Osteoblast (primary cell): ENCODE data around the gene BRIX1. TPM values are rescaled to one million over a fixed set of nuclear protein-coding genes. Genes with fewer than 3 reads are reported as not detected.
"Not testable (repeated sequence)": the region's sequence is repeated elsewhere in the genome, so short reads cannot be mapped to it uniquely, and the experiment has no call there.

ENCODE experiments used
- DNase-seq: peaks from one replicate; pipeline ENCODE4 v3.0.0; 2011; ENCODE audit warnings: low spot score, mixed read lengths; ENCODE audit not compliant: insufficient read length; ENCODE audit errors: missing footprints
- H2AFZ ChIP-seq: 2 replicates; pipeline ENCODE4 v1.6.0; 2011; ENCODE audit warnings: mild to moderate bottlenecking, low read length
- H3K27ac ChIP-seq: 2 replicates; pipeline ENCODE4 v1.5.1; 2011; ENCODE audit warnings: mild to moderate bottlenecking, low read depth, low read length, moderate library complexity
- H3K27me3 ChIP-seq: 2 replicates; pipeline ENCODE4 v1.6.0; 2012; ENCODE audit warnings: mild to moderate bottlenecking, control low read depth, inconsistent platforms, low read length, moderate library complexity; ENCODE audit not compliant: insufficient read depth
- H3K36me3 ChIP-seq: 2 replicates; pipeline ENCODE4 v1.5.1; 2011; ENCODE audit warnings: mild to moderate bottlenecking, low read length, control low read depth, moderate library complexity; ENCODE audit not compliant: insufficient read depth
- H3K4me1 ChIP-seq: 2 replicates; pipeline ENCODE4 v1.5.1; 2011; ENCODE audit warnings: mild to moderate bottlenecking, low read length, control low read depth, moderate library complexity; ENCODE audit not compliant: insufficient read depth
- H3K4me2 ChIP-seq: 2 replicates; pipeline ENCODE4 v1.6.0; 2011; ENCODE audit warnings: mild to moderate bottlenecking, low read length; ENCODE audit not compliant: insufficient read depth
- H3K4me3 ChIP-seq: fragments of 200-600 bp; sonication (generic); 3 replicates; pipeline ENCODE4 v1.5.1; 2012; ENCODE audit warnings: mild to moderate bottlenecking, low read length, inconsistent platforms; ENCODE audit not compliant: insufficient read depth
- H3K79me2 ChIP-seq: 2 replicates; pipeline ENCODE4 v1.6.0; 2012; ENCODE audit warnings: mild to moderate bottlenecking, low read length, control low read depth, inconsistent platforms; ENCODE audit not compliant: insufficient read depth
- H3K9me3 ChIP-seq: 2 replicates; pipeline ENCODE4 v1.5.1; 2011; ENCODE audit warnings: low read depth, low read length, control low read depth
- H4K20me1 ChIP-seq: 2 replicates; pipeline ENCODE4 v1.6.0; 2012; ENCODE audit warnings: mild to moderate bottlenecking, low read length, control low read depth; ENCODE audit not compliant: insufficient read depth
- CTCF ChIP-seq: IDR thresholded peaks from 2 replicates; pipeline ENCODE4 v1.5.1; 2011; ENCODE audit warnings: mild to moderate bottlenecking, low read depth, low read length, moderate library complexity; ENCODE audit errors: extremely low read depth
- total RNA-seq: library from RNA; depleted of rRNA; stranded (reverse); fragments of >200 nt; gene quantifications from 2 replicates; pipeline ENCODE4 v1.2.3, GENCODE V29; 2012

BRIX1 gene
- total RNA-seq, 1 donor = 59.7 TPM

GRCh38 chr5:34918025-34918424 lies 2.5 kb downstream of the BRIX1 start:
- TF ChIP-seq CTCF = no peak
- Histone ChIP-seq H3K27me3 (no peaks in the 10 kb centered on the region), H3K4me2 (peak overlapping the region; percentile 57), H3K9me3 (no peaks in the 10 kb centered on the region), H3K27ac (no peak overlapping the region), H3K4me1 (peaks cover 29% of the 10 kb centered on the region), H4K20me1 (peaks cover 5% of the 10 kb centered on the region), H3K4me3 (no peak overlapping the region), H2AFZ (no peak overlapping the region), H3K79me2 (peaks cover 70% of the 10 kb centered on the region), H3K36me3 (peaks cover 34% of the 10 kb centered on the region)
- no peak for DNase-seq

GRCh38 chr5:34919077-34919476 lies 3.6 kb downstream of the BRIX1 start:
- H4K20me1 ChIP-seq = peaks cover 5% of the 10 kb centered on the region
- peaks cover 36% of the 10 kb centered on the region for H3K36me3 ChIP-seq
- peak; percentile 20 for TF ChIP-seq CTCF
- peaks cover 60% of the 10 kb centered on the region for H3K79me2 ChIP-seq
- no peaks in the 10 kb centered on the region for H3K9me3 ChIP-seq
- no peak for DNase-seq
- no peaks in the 10 kb centered on the region for H3K27me3 ChIP-seq
- H3K4me2 ChIP-seq = no peak overlapping the region
- H2AFZ ChIP-seq = no peak overlapping the region
- no peak overlapping the region for H3K27ac ChIP-seq
- H3K4me3 ChIP-seq = no peak overlapping the region
- peaks cover 30% of the 10 kb centered on the region for H3K4me1 ChIP-seq

GRCh38 chr5:34923256-34923655 lies 7.7 kb downstream of the BRIX1 start:
- not testable (repeated sequence) for DNase-seq, H3K27me3 ChIP-seq, H3K4me3 ChIP-seq, H4K20me1 ChIP-seq, H3K9me3 ChIP-seq, H2AFZ ChIP-seq
- peaks cover 24% of the 10 kb centered on the region for H3K79me2 ChIP-seq
- H3K27ac ChIP-seq = peak overlapping the region; percentile 35
- H3K4me1 ChIP-seq = peaks cover 14% of the 10 kb centered on the region
- H3K36me3 ChIP-seq = peaks cover 59% of the 10 kb centered on the region
- H3K4me2 ChIP-seq = peak overlapping the region; percentile 18

- Histone ChIP-seq H3K9me3 (no peaks in the 10 kb centered on the region), H3K4me2 (peak overlapping the region; percentile 18), H3K27ac (peak overlapping the region; percentile 35), H4K20me1 (no peaks in the 10 kb centered on the region), H3K4me1 (peaks cover 14% of the 10 kb centered on the region), H3K27me3 (no peaks in the 10 kb centered on the region), H3K79me2 (peaks cover 18% of the 10 kb centered on the region), H3K4me3 (no peak overlapping the region), H2AFZ (no peak overlapping the region), H3K36me3 (peaks cover 59% of the 10 kb centered on the region)
- DNase-seq = peak; percentile 90
- no peak for TF ChIP-seq CTCF
Observed at GRCh38 chr5:34923694-34924461, 8.4 kb downstream of the BRIX1 start.
